Panc1 (cell line): ENCODE data around the gene CHST11. TPM values are rescaled to one million over a fixed set of nuclear protein-coding genes. Genes with fewer than 3 reads are reported as not detected.

Experiments
- ATAC-seq: fragments of 200-7000 bp; cut with Tn5 transposase; 2 replicates; pipeline ENCODE4 v1.9.1; 2020; ENCODE audit warnings: mild to moderate bottlenecking, moderate library complexity
- BruUV-seq: library from RNA; stranded (reverse); fragments of 400-500 nt; replicated peaks from 2 replicates; lab custom pipeline; 2021; lab: Mats Ljungman, UMichigan
- CTCF ChIA-PET: fragments of 300-600 bp; sonication (Branson Sonifier 250); formaldehyde crosslinking; loops from one replicate; lab custom pipeline; 2022; ENCODE audit warnings: antibody characterized with exemption; lab: Charles Lee
- POLR2A ChIA-PET: fragments of 300-600 bp; sonication (Branson Sonifier 250); formaldehyde crosslinking; loops from one replicate; lab custom pipeline; 2022; ENCODE audit warnings: antibody characterized with exemption; lab: Charles Lee
- DNase-seq: peaks from one replicate; pipeline ENCODE4 v3.0.0-alpha.2; 2010; ENCODE audit warnings: low read depth, low spot score
- H3K27ac ChIP-seq: 2 replicates; pipeline ENCODE4 v1.5.1; 2011; ENCODE audit warnings: mild to moderate bottlenecking, low read length, inconsistent platforms
- H3K27me3 ChIP-seq: fragments of 200-500 bp; sonication (Bioruptor generic); 2 replicates; pipeline ENCODE4 v1.6.0; 2014; ENCODE audit warnings: low read length, inconsistent platforms; ENCODE audit not compliant: control insufficient read depth, insufficient read depth
- H3K36me3 ChIP-seq: fragments of 200-500 bp; sonication (Bioruptor generic); 2 replicates; pipeline ENCODE4 v1.5.1; 2014; ENCODE audit warnings: inconsistent platforms, mild to moderate bottlenecking, low read length, moderate library complexity; ENCODE audit not compliant: control insufficient read depth, insufficient read depth
- H3K4me1 ChIP-seq: 2 replicates; pipeline ENCODE4 v1.5.1; 2011; ENCODE audit warnings: inconsistent platforms, mild to moderate bottlenecking, low read length, moderate library complexity; ENCODE audit not compliant: control insufficient read depth, insufficient read depth
- H3K4me3 ChIP-seq, 2 experiments: 2 replicates each; pipeline ENCODE4 v1.5.1; 2011 to 2012; ENCODE audit warnings: low read depth in 2 of 2, low read length in 2 of 2, mild to moderate bottlenecking in 2 of 2, inconsistent platforms in 1 of 2, moderate library complexity in 1 of 2
- H3K9me3 ChIP-seq: fragments of 200-500 bp; sonication (Bioruptor generic); 2 replicates; pipeline ENCODE4 v1.5.1; 2014; ENCODE audit warnings: low read depth, mild to moderate bottlenecking, inconsistent platforms, low read length, moderate library complexity; ENCODE audit not compliant: control insufficient read depth, insufficient read depth
- POLR2AphosphoS5 ChIP-seq: IDR thresholded peaks from 2 replicates; pipeline ENCODE4 v1.6.1; 2012; ENCODE audit warnings: mild to moderate bottlenecking, low read depth, low read length, moderate library complexity
- REST ChIP-seq, 2 experiments: IDR thresholded peaks; 2 replicates each; pipeline ENCODE4 v1.6.1; 2011 to 2012; ENCODE audit warnings: low read depth in 2 of 2, control low read depth in 1 of 2, low read length in 1 of 2, mild to moderate bottlenecking in 1 of 2, moderate library complexity in 1 of 2; ENCODE audit not compliant: insufficient read depth in 1 of 2
- SIN3A ChIP-seq: IDR thresholded peaks from 2 replicates; pipeline ENCODE4 v1.6.1; 2012; ENCODE audit warnings: low read depth, mild to moderate bottlenecking, low read length, moderate library complexity, borderline replicate concordance; ENCODE audit not compliant: insufficient read depth
- TCF7L2 ChIP-seq: IDR thresholded peaks from 2 replicates; pipeline ENCODE4 v1.6.1; 2011; ENCODE audit warnings: mild to moderate bottlenecking, low read depth, low read length, inconsistent platforms
- in situ Hi-C: cut with HindIII; loops from 2 replicates; pipeline ENCODE4 v1.10.0; 2016; ENCODE audit warnings: low sequenced_read_pairs, low pct_unique_long_range_greater_than_20kb
- intact Hi-C: fragments of 100-400 bp; cut with micrococcal nuclease; formaldehyde crosslinking; loops from one replicate; pipeline ENCODE4 v1.10.0; 2022; ENCODE audit not compliant: unreplicated experiment
- total RNA-seq: library from RNA; stranded (reverse); gene quantifications from one replicate; pipeline ENCODE4 v1.2.1, GENCODE V29; 2021; ENCODE audit not compliant: unreplicated experiment
- TF ChIP-seq, protein P1 (sequence below): fragments of 450-650 bp; IDR thresholded peaks from 2 replicates; pipeline ENCODE4 v1.5.1; 2017; ENCODE audit warnings: mild to moderate bottlenecking

Gene CHST11
- total RNA-seq, 1 experiment from 2014 or later = 11.4 TPM

GRCh38 chr12:104494793-104495158 is 38.0 kb downstream of the CHST11 start:
- Histone ChIP-seq H3K9me3 (no peaks in the 10 kb centered on the region), H3K27ac (no peak overlapping the region), H3K36me3 (no peaks in the 10 kb centered on the region), H3K4me3 (no peak overlapping the region), H3K4me1 (no peaks in the 10 kb centered on the region), H3K27me3 (no peaks in the 10 kb centered on the region)
- in situ Hi-C loops (no loop called here), intact Hi-C loops (no loop called here)
- ATAC-seq = no peak
- no TSS peak for BruUV-seq
- TF ChIP-seq SIN3A = no peak
- TF ChIP-seq POLR2AphosphoS5 = no peak
- no peak for TF ChIP-seq REST (IDR thresholded peaks at IDR 0.05; ENCODE audit: insufficient read depth in 1 of 2, low read depth in 2 of 2, low read length in 1 of 2)
- TF ChIP-seq TCF7L2 = no peak
- TF ChIP-seq, protein P1, sequence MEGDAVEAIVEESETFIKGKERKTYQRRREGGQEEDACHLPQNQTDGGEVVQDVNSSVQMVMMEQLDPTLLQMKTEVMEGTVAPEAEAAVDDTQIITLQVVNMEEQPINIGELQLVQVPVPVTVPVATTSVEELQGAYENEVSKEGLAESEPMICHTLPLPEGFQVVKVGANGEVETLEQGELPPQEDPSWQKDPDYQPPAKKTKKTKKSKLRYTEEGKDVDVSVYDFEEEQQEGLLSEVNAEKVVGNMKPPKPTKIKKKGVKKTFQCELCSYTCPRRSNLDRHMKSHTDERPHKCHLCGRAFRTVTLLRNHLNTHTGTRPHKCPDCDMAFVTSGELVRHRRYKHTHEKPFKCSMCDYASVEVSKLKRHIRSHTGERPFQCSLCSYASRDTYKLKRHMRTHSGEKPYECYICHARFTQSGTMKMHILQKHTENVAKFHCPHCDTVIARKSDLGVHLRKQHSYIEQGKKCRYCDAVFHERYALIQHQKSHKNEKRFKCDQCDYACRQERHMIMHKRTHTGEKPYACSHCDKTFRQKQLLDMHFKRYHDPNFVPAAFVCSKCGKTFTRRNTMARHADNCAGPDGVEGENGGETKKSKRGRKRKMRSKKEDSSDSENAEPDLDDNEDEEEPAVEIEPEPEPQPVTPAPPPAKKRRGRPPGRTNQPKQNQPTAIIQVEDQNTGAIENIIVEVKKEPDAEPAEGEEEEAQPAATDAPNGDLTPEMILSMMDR = no peak
- no peak for DNase-seq
- ChIA-PET CTCF (no interaction called here), POLR2A (no interaction called here)

GRCh38 chr12:104495786-104496185 is 39.0 kb downstream of the CHST11 start:
- DNase-seq (no peak), ATAC-seq (no peak)
- ChIA-PET POLR2A (no interaction called here), CTCF (no interaction called here)
- Histone ChIP-seq H3K4me1 (no peaks in the 10 kb centered on the region), H3K9me3 (no peaks in the 10 kb centered on the region), H3K4me3 (no peak overlapping the region), H3K27ac (no peak overlapping the region), H3K27me3 (no peaks in the 10 kb centered on the region), H3K36me3 (no peaks in the 10 kb centered on the region)
- intact Hi-C loops (no loop called here), in situ Hi-C loops (no loop called here)
- no peak for TF ChIP-seq REST (IDR thresholded peaks at IDR 0.05; ENCODE audit: insufficient read depth in 1 of 2, low read depth in 2 of 2, low read length in 1 of 2)
- TF ChIP-seq POLR2AphosphoS5 = no peak
- TF ChIP-seq, protein P1 = no peak
- TF ChIP-seq SIN3A = no peak
- TF ChIP-seq TCF7L2 = no peak
- BruUV-seq = no TSS peak
